ENCODE results near the gene SLC18A3. TPM values are rescaled to one million over a fixed set of nuclear protein-coding genes. Genes with fewer than 3 reads are reported as not detected.

Gene SLC18A3
- total RNA-seq, 1 experiment from 2014 or later, result 0.13 TPM

DNA sequence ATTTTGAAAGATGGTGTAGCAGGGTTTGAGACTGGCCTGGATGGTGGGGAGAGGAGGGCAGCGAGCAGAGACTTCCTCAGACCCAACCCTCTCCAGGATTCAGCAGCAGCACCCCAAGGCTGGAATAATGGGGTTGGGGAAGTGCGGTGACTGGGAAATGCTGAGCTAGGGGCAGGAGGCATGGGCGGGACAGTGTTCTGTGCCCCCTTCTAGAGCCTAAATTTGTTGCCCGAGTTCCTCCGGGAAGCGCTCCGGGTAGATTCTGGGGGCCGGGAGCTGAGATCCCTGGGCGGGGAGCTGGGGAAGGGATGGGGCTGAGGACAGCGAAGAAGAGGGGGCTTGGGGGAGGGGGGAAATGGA is 3.8 kb downstream of the SLC18A3 start, which contains the start of gene CHAT (continued):
- TF ChIP-seq, protein P1, sequence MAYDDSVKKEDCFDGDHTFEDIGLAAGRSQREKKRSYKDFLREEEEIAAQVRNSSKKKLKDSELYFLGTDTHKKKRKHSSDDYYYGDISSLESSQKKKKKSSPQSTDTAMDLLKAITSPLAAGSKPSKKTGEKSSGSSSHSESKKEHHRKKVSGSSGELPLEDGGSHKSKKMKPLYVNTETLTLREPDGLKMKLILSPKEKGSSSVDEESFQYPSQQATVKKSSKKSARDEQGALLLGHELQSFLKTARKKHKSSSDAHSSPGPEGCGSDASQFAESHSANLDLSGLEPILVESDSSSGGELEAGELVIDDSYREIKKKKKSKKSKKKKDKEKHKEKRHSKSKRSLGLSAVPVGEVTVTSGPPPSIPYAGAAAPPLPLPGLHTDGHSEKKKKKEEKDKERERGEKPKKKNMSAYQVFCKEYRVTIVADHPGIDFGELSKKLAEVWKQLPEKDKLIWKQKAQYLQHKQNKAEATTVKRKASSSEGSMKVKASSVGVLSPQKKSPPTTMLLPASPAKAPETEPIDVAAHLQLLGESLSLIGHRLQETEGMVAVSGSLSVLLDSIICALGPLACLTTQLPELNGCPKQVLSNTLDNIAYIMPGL (CRISPR knock-in tag; IDR thresholded peaks at IDR 0.05), result no peak
- TF ChIP-seq EMX1 (CRISPR knock-in tag; IDR thresholded peaks at IDR 0.05) (no peak), ZNF671 (CRISPR knock-in tag; IDR thresholded peaks at IDR 0.05) (no peak), TEAD1 (CRISPR knock-in tag; IDR thresholded peaks at IDR 0.05) (no peak), NFE2L1 (CRISPR knock-in tag; IDR thresholded peaks at IDR 0.05) (no peak), KAT7 (CRISPR knock-in tag; IDR thresholded peaks at IDR 0.05; ENCODE audit: borderline replicate concordance) (no peak)
- TF ChIP-seq, protein P2, sequence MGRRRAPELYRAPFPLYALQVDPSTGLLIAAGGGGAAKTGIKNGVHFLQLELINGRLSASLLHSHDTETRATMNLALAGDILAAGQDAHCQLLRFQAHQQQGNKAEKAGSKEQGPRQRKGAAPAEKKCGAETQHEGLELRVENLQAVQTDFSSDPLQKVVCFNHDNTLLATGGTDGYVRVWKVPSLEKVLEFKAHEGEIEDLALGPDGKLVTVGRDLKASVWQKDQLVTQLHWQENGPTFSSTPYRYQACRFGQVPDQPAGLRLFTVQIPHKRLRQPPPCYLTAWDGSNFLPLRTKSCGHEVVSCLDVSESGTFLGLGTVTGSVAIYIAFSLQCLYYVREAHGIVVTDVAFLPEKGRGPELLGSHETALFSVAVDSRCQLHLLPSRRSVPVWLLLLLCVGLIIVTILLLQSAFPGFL (CRISPR knock-in tag; IDR thresholded peaks at IDR 0.05; ENCODE audit: borderline replicate concordance), result no peak
- TF ChIP-seq, protein P3, sequence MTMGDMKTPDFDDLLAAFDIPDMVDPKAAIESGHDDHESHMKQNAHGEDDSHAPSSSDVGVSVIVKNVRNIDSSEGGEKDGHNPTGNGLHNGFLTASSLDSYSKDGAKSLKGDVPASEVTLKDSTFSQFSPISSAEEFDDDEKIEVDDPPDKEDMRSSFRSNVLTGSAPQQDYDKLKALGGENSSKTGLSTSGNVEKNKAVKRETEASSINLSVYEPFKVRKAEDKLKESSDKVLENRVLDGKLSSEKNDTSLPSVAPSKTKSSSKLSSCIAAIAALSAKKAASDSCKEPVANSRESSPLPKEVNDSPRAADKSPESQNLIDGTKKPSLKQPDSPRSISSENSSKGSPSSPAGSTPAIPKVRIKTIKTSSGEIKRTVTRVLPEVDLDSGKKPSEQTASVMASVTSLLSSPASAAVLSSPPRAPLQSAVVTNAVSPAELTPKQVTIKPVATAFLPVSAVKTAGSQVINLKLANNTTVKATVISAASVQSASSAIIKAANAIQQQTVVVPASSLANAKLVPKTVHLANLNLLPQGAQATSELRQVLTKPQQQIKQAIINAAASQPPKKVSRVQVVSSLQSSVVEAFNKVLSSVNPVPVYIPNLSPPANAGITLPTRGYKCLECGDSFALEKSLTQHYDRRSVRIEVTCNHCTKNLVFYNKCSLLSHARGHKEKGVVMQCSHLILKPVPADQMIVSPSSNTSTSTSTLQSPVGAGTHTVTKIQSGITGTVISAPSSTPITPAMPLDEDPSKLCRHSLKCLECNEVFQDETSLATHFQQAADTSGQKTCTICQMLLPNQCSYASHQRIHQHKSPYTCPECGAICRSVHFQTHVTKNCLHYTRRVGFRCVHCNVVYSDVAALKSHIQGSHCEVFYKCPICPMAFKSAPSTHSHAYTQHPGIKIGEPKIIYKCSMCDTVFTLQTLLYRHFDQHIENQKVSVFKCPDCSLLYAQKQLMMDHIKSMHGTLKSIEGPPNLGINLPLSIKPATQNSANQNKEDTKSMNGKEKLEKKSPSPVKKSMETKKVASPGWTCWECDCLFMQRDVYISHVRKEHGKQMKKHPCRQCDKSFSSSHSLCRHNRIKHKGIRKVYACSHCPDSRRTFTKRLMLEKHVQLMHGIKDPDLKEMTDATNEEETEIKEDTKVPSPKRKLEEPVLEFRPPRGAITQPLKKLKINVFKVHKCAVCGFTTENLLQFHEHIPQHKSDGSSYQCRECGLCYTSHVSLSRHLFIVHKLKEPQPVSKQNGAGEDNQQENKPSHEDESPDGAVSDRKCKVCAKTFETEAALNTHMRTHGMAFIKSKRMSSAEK (CRISPR knock-in tag; IDR thresholded peaks at IDR 0.05; ENCODE audit: borderline replicate concordance), result no peak
- TF ChIP-seq, protein P4, sequence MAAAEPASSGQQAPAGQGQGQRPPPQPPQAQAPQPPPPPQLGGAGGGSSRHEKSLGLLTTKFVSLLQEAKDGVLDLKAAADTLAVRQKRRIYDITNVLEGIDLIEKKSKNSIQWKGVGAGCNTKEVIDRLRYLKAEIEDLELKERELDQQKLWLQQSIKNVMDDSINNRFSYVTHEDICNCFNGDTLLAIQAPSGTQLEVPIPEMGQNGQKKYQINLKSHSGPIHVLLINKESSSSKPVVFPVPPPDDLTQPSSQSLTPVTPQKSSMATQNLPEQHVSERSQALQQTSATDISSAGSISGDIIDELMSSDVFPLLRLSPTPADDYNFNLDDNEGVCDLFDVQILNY (CRISPR knock-in tag; IDR thresholded peaks at IDR 0.05), result no peak
- TF ChIP-seq, protein P5, sequence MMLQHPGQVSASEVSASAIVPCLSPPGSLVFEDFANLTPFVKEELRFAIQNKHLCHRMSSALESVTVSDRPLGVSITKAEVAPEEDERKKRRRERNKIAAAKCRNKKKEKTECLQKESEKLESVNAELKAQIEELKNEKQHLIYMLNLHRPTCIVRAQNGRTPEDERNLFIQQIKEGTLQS (CRISPR knock-in tag; conservative IDR thresholded peaks at IDR 0.05), result no peak

DNA sequence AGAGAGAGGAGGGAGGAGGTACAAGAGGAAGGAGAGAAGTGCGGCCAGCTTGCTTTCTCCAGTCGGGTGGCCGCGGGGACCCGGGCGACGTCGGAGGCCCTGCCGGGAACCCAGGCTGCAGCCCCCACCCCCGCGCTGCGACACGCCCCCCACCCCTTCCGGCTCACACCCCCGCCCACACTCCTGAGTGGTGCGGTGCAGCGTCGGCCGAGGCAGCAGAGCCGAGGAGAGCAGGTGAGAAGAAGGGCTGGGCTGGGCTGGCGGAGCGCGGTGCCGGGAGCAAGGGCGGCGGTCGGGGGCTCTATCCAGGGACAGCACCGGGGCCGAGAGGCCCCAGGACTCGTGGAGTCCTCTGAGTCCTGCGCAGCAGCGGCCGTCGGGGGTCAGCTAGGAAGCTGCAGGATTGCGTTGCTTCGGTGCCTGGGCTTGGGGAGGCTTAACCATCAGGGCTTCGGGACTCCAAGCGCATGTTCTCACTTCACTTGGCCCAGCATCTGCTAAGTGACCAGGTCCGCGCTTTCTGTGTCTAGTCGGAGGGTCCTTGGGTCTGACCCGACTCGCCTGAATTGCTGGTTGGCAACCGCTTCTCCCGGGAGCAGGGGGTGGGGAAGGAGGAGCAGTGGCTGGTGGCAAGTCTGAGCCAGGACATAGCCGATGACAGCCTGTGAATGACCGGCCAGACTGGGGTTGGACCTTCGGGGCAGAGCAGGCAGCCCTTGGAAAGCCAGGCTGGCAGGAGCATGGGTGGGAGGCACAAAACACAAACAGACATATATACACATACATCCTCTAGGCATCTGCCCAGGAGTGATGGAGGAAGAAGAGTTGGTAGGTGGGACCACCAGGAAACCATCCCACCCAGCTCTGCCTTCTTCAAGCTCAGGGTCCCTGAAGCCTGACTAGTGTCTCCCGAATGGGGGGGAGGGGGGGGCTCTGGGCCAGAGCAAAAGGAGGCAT is 4.4 kb downstream of the SLC18A3 start:
- H3K4me1 Mint-ChIP-seq, result peaks cover 32% of the 10 kb centered on the region
- ChIA-PET CTCF (interaction anchor here (0.6 to 1.7 kb wide), 5 partner anchors 20 to 154 kb away, joined by 3 to 4 read pairs (median 4); no protein-coding TSS in a partner anchor), POLR2A (no interaction called here)
- H3K27ac Mint-ChIP-seq, result no peak overlapping the region
- no peak for ATAC-seq
- H3K9me3 Mint-ChIP-seq, result no peaks in the 10 kb centered on the region
- peak; percentile 32 for DNase-seq (ENCODE audit: low spot score)
- TF ChIP-seq, protein P6, sequence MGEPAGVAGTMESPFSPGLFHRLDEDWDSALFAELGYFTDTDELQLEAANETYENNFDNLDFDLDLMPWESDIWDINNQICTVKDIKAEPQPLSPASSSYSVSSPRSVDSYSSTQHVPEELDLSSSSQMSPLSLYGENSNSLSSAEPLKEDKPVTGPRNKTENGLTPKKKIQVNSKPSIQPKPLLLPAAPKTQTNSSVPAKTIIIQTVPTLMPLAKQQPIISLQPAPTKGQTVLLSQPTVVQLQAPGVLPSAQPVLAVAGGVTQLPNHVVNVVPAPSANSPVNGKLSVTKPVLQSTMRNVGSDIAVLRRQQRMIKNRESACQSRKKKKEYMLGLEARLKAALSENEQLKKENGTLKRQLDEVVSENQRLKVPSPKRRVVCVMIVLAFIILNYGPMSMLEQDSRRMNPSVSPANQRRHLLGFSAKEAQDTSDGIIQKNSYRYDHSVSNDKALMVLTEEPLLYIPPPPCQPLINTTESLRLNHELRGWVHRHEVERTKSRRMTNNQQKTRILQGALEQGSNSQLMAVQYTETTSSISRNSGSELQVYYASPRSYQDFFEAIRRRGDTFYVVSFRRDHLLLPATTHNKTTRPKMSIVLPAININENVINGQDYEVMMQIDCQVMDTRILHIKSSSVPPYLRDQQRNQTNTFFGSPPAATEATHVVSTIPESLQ (CRISPR knock-in tag; IDR thresholded peaks at IDR 0.05), result no peak
- TF ChIP-seq, protein P3 (CRISPR knock-in tag; IDR thresholded peaks at IDR 0.05; ENCODE audit: borderline replicate concordance), result no peak
- TF ChIP-seq ZNF317 (CRISPR knock-in tag; IDR thresholded peaks at IDR 0.05; ENCODE audit: borderline replicate concordance, low read depth), result no peak
- no peak for TF ChIP-seq ZBTB21 (CRISPR knock-in tag; IDR thresholded peaks at IDR 0.05; ENCODE audit: borderline replicate concordance)
- no peak for TF ChIP-seq TEAD4 (CRISPR knock-in tag; IDR thresholded peaks at IDR 0.05)
- no peak for TF ChIP-seq JUN (CRISPR knock-in tag; IDR thresholded peaks at IDR 0.05)
- TF ChIP-seq RELA (CRISPR knock-in tag; IDR thresholded peaks at IDR 0.05; ENCODE audit: borderline replicate concordance), result no peak
- peak overlapping the region; percentile 58 for H3K4me3 Mint-ChIP-seq
- peaks cover 6% of the 10 kb centered on the region; the same call in 1 of the 2 replicates for H3K36me3 Mint-ChIP-seq
- H3K27me3 Mint-ChIP-seq (ENCODE audit: low read depth), result peaks cover 98% of the 10 kb centered on the region

Measured in WTC11 (cell line).